Activated CD8-positive, alpha-beta memory T cell treated with anti-CD3 and anti-CD28 coated beads, Interleukin-2, amount 10 ng/mL, durations not matched to agents 7 days and 5 days (primary cell): Measurements from ENCODE around the gene NID2. TPM values are rescaled to one million over a fixed set of nuclear protein-coding genes. Genes with fewer than 3 reads are reported as not detected.

Experiments used
- ATAC-seq: fragments of 150-1000 bp; cut with Tn5 transposase; one replicate; pipeline ENCODE4 v1.10.0; 2021; ENCODE audit warnings: moderate library complexity
- CTCF ChIA-PET: fragments of 350-600 bp; sonication (Branson Sonifier 250); formaldehyde crosslinking; loops from one replicate; lab custom pipeline; 2021; ENCODE audit warnings: antibody characterized with exemption; lab: Charles Lee
- DNase-seq: peaks from one replicate; pipeline ENCODE4 v3.0.0-alpha.2; 2020
- H3K27ac Mint-ChIP-seq: one replicate; pipeline ENCODE4 v1.8.0; 2021; ENCODE audit warnings: mild to moderate bottlenecking, mixed read lengths
- H3K27me3 Mint-ChIP-seq: one replicate; pipeline ENCODE4 v1.8.0; 2021; ENCODE audit warnings: mixed read lengths
- H3K36me3 Mint-ChIP-seq: one replicate; pipeline ENCODE4 v1.8.0; 2021; ENCODE audit warnings: mild to moderate bottlenecking, mixed read lengths
- H3K4me1 Mint-ChIP-seq: one replicate; pipeline ENCODE4 v1.8.0; 2021; ENCODE audit warnings: mixed read lengths
- H3K4me3 Mint-ChIP-seq: one replicate; pipeline ENCODE4 v1.8.0; 2021; ENCODE audit warnings: mild to moderate bottlenecking, moderate library complexity, mixed read lengths
- H3K9me3 Mint-ChIP-seq: one replicate; pipeline ENCODE4 v1.8.0; 2022; ENCODE audit warnings: low read depth, mixed read lengths
- total RNA-seq, 2 experiments: library from RNA; stranded (reverse); gene quantifications; one replicate each; pipeline ENCODE4 v1.2.3, GENCODE V29; 2021

Gene NID2
- total RNA-seq, 2 experiments from 2014 or later, result 0.18 to 0.21 TPM

GRCh38 chr14:52007211-52007610 lies 61.6 kb downstream of the NID2 start:
- CTCF ChIA-PET, result interaction anchor here (1.1 to 1.7 kb wide), 2 partner anchors 8 to 29 kb away, joined by 3 to 4 read pairs; no protein-coding TSS in a partner anchor
- Mint-ChIP-seq H3K4me3 (no peak overlapping the region), H3K36me3 (peaks cover 52% of the 10 kb centered on the region), H3K27ac (no peak overlapping the region), H3K9me3 (no peaks in the 10 kb centered on the region), H3K4me1 (no peaks in the 10 kb centered on the region), H3K27me3 (no peaks in the 10 kb centered on the region)
- ATAC-seq (no peak), DNase-seq (no peak)

GRCh38 chr14:52006361-52006760 lies 62.5 kb downstream of the NID2 start:
- H3K27me3 Mint-ChIP-seq, result no peaks in the 10 kb centered on the region
- peaks cover 53% of the 10 kb centered on the region for H3K36me3 Mint-ChIP-seq
- H3K4me1 Mint-ChIP-seq, result no peaks in the 10 kb centered on the region
- no peaks in the 10 kb centered on the region for H3K9me3 Mint-ChIP-seq
- CTCF ChIA-PET, result interaction anchor here (0.8 to 1.7 kb wide), 3 partner anchors 9 to 28 kb away, joined by 3 to 4 read pairs (median 3); no protein-coding TSS in a partner anchor
- no peak overlapping the region for H3K4me3 Mint-ChIP-seq
- no peak for ATAC-seq
- no peak overlapping the region for H3K27ac Mint-ChIP-seq
- no peak for DNase-seq

GRCh38 chr14:52005625-52006024 lies 63.2 kb downstream of the NID2 start:
- ATAC-seq (no peak), DNase-seq (no peak)
- Mint-ChIP-seq H3K27me3 (no peaks in the 10 kb centered on the region), H3K4me1 (no peaks in the 10 kb centered on the region), H3K9me3 (no peaks in the 10 kb centered on the region), H3K36me3 (peaks cover 57% of the 10 kb centered on the region), H3K27ac (no peak overlapping the region), H3K4me3 (no peak overlapping the region)
- CTCF ChIA-PET, result interaction anchor here (0.8 kb wide), 1 partner anchor 14 kb away, joined by 3 read pairs; no protein-coding TSS in a partner anchor

- CTCF ChIA-PET, result interaction anchor here (1.2 kb wide), 1 partner anchor 9 kb away, joined by 3 read pairs; no protein-coding TSS in a partner anchor
- DNase-seq (no peak), ATAC-seq (no peak)
- Mint-ChIP-seq H3K36me3 (peaks cover 58% of the 10 kb centered on the region), H3K4me3 (no peak overlapping the region), H3K27me3 (no peaks in the 10 kb centered on the region), H3K9me3 (no peaks in the 10 kb centered on the region), H3K4me1 (peaks cover 4% of the 10 kb centered on the region), H3K27ac (no peak overlapping the region)
Observed at GRCh38 chr14:52003324-52003723, 65.5 kb downstream of the NID2 start.

- no peaks in the 10 kb centered on the region for H3K9me3 Mint-ChIP-seq
- H3K27me3 Mint-ChIP-seq, result no peaks in the 10 kb centered on the region
- no peak overlapping the region for H3K27ac Mint-ChIP-seq
- no peak for ATAC-seq
- CTCF ChIA-PET, result interaction anchor here (1.2 kb wide), 1 partner anchor 8 kb away, joined by 3 read pairs; no protein-coding TSS in a partner anchor
- DNase-seq, result no peak
- peaks cover 4% of the 10 kb centered on the region for H3K4me1 Mint-ChIP-seq
- no peak overlapping the region for H3K4me3 Mint-ChIP-seq
- H3K36me3 Mint-ChIP-seq, result peaks cover 51% of the 10 kb centered on the region
Observed at GRCh38 chr14:52002542-52002941, 66.3 kb downstream of the NID2 start.

- H3K27me3 Mint-ChIP-seq, result no peaks in the 10 kb centered on the region
- ATAC-seq (no peak), DNase-seq (no peak)
- H3K4me1 Mint-ChIP-seq, result peaks cover 11% of the 10 kb centered on the region
- H3K36me3 Mint-ChIP-seq, result peaks cover 50% of the 10 kb centered on the region
- no peaks in the 10 kb centered on the region for H3K9me3 Mint-ChIP-seq
- H3K27ac Mint-ChIP-seq, result no peak overlapping the region
- H3K4me3 Mint-ChIP-seq, result no peak overlapping the region
- CTCF ChIA-PET, result no interaction called here
Observed at GRCh38 chr14:52000696-52001095, 68.2 kb downstream of the NID2 start.

- Mint-ChIP-seq H3K4me3 (no peak overlapping the region), H3K9me3 (no peaks in the 10 kb centered on the region), H3K27me3 (no peaks in the 10 kb centered on the region), H3K36me3 (peaks cover 48% of the 10 kb centered on the region), H3K4me1 (peaks cover 13% of the 10 kb centered on the region), H3K27ac (no peak overlapping the region)
- ATAC-seq (no peak), DNase-seq (no peak)
- CTCF ChIA-PET, result no interaction called here
Observed at GRCh38 chr14:52000019-52000582, 68.8 kb downstream of the NID2 start.

GRCh38 chr14:51999084-51999483 lies 69.8 kb downstream of the NID2 start:
- H3K4me1 Mint-ChIP-seq, result peaks cover 19% of the 10 kb centered on the region
- H3K36me3 Mint-ChIP-seq, result peaks cover 51% of the 10 kb centered on the region
- H3K4me3 Mint-ChIP-seq, result no peak overlapping the region
- CTCF ChIA-PET, result no interaction called here
- ATAC-seq (no peak), DNase-seq (no peak)
- H3K27ac Mint-ChIP-seq, result no peak overlapping the region
- H3K9me3 Mint-ChIP-seq, result no peaks in the 10 kb centered on the region
- H3K27me3 Mint-ChIP-seq, result no peaks in the 10 kb centered on the region

- Mint-ChIP-seq H3K27me3 (no peaks in the 10 kb centered on the region), H3K4me3 (no peak overlapping the region), H3K27ac (no peak overlapping the region), H3K36me3 (peaks cover 55% of the 10 kb centered on the region), H3K9me3 (no peaks in the 10 kb centered on the region), H3K4me1 (peaks cover 26% of the 10 kb centered on the region)
- CTCF ChIA-PET, result no interaction called here
- ATAC-seq (no peak), DNase-seq (no peak)
Observed at GRCh38 chr14:51998348-51998747, 70.5 kb downstream of the NID2 start.

GRCh38 chr14:51996148-51996746 lies 72.6 kb downstream of the NID2 start:
- Mint-ChIP-seq H3K9me3 (no peaks in the 10 kb centered on the region), H3K4me3 (no peak overlapping the region), H3K4me1 (peaks cover 39% of the 10 kb centered on the region), H3K27ac (no peak overlapping the region), H3K36me3 (peaks cover 49% of the 10 kb centered on the region), H3K27me3 (no peaks in the 10 kb centered on the region)
- DNase-seq (no peak), ATAC-seq (no peak)
- CTCF ChIA-PET, result interaction anchor here (0.7 to 1.6 kb wide), 9 partner anchors 10 to 477 kb away, joined by 3 to 5 read pairs (median 4); partner anchors contain the start of gene PTGDR

- Mint-ChIP-seq H3K4me1 (peaks cover 52% of the 10 kb centered on the region), H3K27me3 (no peaks in the 10 kb centered on the region), H3K4me3 (peak overlapping the region; percentile 3), H3K36me3 (peaks cover 36% of the 10 kb centered on the region), H3K27ac (peak overlapping the region; percentile 48), H3K9me3 (no peaks in the 10 kb centered on the region)
- CTCF ChIA-PET, result no interaction called here
- ATAC-seq (no peak), DNase-seq (no peak)
Observed at GRCh38 chr14:51993285-51993920, 75.5 kb downstream of the NID2 start.

GRCh38 chr14:51990488-51990887 lies 78.4 kb downstream of the NID2 start:
- DNase-seq, result no peak
- Mint-ChIP-seq H3K9me3 (no peaks in the 10 kb centered on the region), H3K4me1 (peaks cover 48% of the 10 kb centered on the region), H3K27ac (peak overlapping the region; percentile 92), H3K4me3 (peak overlapping the region; percentile 92), H3K27me3 (no peaks in the 10 kb centered on the region), H3K36me3 (peaks cover 26% of the 10 kb centered on the region)
- ATAC-seq, result no peak
- CTCF ChIA-PET, result interaction anchor here (0.6 to 1.1 kb wide), 2 partner anchors 11 to 620 kb away, joined by 4 read pairs; no protein-coding TSS in a partner anchor
